ENCODE measurements around the gene EHMT2.
A peak's percentile ranks its signal among the peaks of the same experiment; 100 is the strongest.
"Not testable (repeated sequence)": the region's sequence is repeated elsewhere in the genome, so short reads cannot be mapped to it uniquely, and the experiment has no call there.

The EHMT2 gene

DNA sequence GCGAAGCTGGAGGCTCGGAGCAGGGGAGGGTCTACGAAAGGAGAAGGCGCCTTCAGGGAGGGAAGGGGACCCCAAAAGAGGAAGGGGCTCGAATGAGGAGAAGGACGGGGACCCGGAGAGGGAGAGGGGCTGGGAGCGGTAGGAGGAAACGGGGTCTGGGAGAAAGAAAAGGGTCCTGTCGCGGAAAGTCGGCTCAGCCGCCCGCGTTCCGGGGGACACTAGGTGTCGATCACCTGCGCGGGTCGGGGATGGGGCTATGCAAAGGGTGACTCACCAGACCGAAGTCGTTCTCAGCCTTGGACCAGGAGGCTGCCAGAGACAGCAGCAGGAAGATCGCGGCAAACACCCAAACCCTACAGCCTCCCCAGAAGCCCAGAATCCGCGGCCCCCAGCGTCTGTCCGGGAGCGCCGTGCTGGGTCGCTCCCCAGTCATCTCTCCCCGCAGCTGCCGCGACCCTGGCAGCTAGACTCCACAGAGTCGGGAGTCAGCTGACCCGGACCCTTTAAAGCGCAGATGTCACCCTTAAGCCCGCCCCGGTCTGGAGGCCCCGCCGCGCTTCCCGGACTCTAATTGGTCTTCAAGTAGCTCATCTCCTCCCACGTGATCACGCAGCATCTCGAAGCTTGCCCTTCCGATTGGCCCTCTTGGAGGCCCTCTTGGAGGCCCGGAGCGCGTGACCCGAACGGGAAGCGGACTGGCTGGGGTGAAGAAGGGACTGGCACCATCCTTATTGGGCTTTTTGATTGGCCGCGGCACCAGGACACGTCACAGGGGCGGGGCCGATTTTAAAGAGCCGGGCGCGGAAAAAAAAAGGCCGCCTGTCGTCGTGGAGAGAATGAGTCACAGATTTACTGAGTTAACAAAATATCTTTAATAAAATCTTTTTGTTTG lies 34.9 kb downstream of the EHMT2 start, which contains the start of gene NEU1:
Gene NEU1 (minus strand): TSS at position 478 of the 892 bp plus-strand sequence. CDS start 45 bp downstream, at position 433.
- peak within 1 kb of the TSS; percentile 63 for H3K27ac ChIP-seq
- TF ChIP-seq, protein P1, sequence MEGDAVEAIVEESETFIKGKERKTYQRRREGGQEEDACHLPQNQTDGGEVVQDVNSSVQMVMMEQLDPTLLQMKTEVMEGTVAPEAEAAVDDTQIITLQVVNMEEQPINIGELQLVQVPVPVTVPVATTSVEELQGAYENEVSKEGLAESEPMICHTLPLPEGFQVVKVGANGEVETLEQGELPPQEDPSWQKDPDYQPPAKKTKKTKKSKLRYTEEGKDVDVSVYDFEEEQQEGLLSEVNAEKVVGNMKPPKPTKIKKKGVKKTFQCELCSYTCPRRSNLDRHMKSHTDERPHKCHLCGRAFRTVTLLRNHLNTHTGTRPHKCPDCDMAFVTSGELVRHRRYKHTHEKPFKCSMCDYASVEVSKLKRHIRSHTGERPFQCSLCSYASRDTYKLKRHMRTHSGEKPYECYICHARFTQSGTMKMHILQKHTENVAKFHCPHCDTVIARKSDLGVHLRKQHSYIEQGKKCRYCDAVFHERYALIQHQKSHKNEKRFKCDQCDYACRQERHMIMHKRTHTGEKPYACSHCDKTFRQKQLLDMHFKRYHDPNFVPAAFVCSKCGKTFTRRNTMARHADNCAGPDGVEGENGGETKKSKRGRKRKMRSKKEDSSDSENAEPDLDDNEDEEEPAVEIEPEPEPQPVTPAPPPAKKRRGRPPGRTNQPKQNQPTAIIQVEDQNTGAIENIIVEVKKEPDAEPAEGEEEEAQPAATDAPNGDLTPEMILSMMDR (conservative IDR thresholded peaks at IDR 0.05): no peak
- no peak for TF ChIP-seq ZFX (IDR thresholded peaks at IDR 0.05)

DNA sequence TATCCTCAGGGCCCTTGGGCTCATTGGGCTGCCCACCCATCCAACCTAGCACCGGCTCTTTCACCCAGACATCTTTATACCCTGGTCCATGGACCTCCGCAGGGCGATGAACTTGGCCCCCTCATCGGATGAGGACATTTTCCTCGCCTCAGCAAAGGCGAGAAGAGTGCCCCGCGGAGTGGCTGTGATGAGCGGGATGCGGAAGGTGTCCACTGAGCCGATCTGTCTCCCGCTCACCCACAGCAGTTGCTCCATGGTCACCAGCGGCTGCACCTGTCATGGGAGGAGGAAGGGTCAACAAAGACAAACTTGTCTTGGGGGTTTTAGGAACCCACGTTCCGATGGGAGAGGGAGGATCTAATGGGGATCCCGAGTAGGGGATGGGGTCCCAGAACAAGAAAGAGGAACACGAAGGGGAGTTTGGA lies 35.6 kb downstream of the EHMT2 start:
- TF ChIP-seq, protein P1 (conservative IDR thresholded peaks at IDR 0.05): no peak
- no peak for TF ChIP-seq ZFX (IDR thresholded peaks at IDR 0.05)
- peak overlapping the region; percentile 63 for H3K27ac ChIP-seq

DNA sequence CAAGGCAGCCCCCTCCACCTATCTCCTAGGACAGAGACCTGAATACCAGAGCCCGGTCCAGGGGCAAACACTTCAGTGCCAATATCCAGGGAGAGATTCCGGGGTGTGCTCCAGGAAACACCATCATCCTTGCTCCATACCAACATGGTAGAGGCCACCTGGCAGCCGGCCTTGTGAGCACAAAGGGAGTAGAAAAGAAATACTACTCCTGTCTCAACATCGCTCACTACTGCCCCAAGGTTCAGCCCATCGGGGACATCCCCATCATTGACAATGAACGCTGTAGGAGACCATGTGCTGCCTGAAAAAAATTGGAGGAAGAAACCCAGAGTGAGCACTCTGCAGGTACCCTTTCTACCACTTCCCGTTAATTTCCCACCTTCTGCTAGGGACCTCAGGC lies 36.3 kb downstream of the EHMT2 start:
- no peak overlapping the region for H3K27ac ChIP-seq
- TF ChIP-seq, protein P1 (conservative IDR thresholded peaks at IDR 0.05): no peak
- no peak for TF ChIP-seq ZFX (IDR thresholded peaks at IDR 0.05)

DNA sequence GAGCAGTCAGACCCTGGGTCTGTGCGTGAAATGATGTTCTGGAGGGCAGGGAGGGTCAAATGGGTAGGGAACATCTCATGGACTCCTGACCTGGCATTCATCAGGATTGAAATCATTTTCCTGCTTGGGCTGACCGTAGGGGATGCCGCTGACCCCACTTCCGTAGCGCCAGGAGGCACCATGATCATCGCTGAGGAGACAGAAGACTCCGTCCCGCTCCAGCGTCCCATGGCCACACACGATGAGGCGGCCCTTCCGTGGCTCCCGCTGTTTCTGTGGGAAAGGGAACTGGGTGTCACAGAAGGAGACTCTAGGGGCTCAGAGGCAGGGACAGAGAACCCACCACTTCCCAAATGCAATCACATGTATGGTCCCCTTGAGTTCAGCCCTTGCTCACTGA lies 37.1 kb downstream of the EHMT2 start:
- TF ChIP-seq, protein P1 (conservative IDR thresholded peaks at IDR 0.05): no peak
- no peak for TF ChIP-seq ZFX (IDR thresholded peaks at IDR 0.05)
- H3K27ac ChIP-seq: no peak overlapping the region

DNA sequence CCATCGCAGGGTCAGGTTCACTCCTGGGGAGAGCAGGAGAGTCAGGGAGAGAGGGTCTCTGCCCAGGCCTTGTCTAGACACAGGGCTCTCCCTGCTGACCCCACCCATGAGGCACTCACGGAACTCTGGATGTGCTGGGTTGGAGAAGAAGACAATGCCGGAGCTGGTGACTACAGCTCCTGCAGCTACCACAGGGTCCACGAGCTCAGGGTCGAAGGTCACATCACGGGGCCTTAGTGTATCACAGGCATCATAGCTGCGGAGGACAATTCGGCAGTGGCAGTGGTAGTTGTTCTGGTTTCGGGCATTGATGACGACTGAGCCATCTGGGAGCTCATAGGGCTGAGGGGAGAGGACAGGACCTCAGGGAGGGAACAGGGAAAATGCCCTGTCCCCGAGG lies 37.6 kb downstream of the EHMT2 start:
- no peak for TF ChIP-seq ZFX (IDR thresholded peaks at IDR 0.05)
- TF ChIP-seq, protein P1 (conservative IDR thresholded peaks at IDR 0.05): no peak
- no peak overlapping the region for H3K27ac ChIP-seq

DNA sequence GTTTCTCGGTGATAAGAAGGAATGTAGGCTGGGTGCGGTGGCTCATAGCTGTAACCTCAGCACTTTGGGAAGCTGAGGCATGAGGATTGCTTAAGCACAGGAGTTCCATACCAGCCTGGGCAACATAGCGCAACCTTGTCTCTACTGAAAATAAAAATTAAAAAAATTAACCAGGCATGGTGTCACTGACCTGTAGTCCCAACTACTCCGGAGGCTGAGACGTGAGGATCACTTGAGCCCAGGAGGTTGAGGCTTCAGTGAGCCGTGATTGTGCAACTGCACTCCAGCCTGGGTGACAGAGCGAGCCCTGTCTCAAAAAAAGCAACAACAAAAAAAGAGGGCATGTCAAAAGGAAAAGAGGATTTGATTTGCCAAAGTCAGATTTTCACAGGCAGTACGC lies 38.8 kb downstream of the EHMT2 start:
- H3K27ac ChIP-seq: no peak overlapping the region

DNA sequence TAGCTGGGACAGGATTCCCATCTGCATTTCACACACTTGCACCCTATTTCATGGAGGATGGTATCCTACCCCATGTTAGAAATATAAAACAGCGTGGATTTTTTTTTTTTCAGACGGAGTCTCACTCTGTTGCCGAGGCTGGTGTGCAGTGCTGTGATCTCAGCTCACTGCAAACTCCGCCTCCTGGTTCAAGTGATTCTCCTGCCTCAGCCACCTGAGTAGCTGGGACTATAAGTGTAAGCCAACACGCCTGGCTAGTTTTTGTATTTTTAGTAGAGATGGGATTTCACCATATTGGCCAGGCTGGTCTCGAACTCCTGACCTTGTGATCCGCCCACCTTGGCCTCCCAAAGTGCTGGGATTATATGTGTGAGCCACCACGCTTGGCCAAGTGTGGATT lies 39.7 kb downstream of the EHMT2 start:
- H3K27ac ChIP-seq: not testable (repeated sequence)

More for the DNA sequence above, 38.8 kb downstream of the EHMT2 start:
- TF ChIP-seq, protein P1 (conservative IDR thresholded peaks at IDR 0.05): no peak
- TF ChIP-seq ZFX (IDR thresholded peaks at IDR 0.05): no peak

DNA sequence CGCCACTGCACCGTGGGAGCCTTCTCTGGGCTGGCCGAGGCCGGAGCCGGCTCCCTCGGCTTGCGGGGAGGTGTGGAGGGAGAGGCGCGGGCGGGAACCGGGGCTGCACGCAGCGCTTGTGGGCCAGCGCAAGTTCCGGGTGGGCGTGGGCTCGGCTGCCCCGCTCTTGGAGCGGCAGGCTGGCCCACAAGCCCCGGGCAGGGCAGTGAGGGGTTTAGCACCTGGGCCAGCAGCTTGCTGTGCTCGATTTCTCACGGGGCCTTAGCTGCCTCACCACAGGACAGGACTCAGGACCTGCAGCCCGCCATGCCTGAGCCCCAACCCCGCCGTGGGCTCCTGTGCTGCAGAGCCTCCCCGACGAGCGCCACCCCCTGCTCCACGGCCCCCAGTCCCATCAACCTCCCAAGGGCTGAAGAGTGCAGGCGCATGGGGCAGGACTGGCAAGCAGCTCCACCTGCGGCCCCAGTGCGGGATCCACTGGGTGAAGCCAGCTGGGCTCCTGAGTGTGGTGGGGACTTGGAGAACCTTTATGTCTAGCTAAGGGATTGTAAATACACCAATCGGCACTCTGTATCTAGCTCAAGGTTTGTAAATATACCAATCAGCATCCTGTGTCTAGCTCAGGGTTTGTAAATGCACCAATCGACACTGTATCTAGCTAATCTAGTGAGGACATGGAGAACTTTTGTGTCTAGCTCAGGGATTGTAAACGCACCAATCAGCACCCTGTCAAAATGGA lies 45.3 kb downstream of the EHMT2 start:
- H3K27ac ChIP-seq: not testable (repeated sequence)

All from C4-2B (cell line).